H9 (cell line): ENCODE measurements around the gene HOXB8. TPM values are rescaled to one million over a fixed set of nuclear protein-coding genes. Genes with fewer than 3 reads are reported as not detected.

ENCODE experiments used
- DNase-seq: peaks from one replicate; pipeline ENCODE4 v3.0.0-alpha.2; 2017
- H2AFZ ChIP-seq: one replicate; pipeline ENCODE4 v1.6.1; 2013; ENCODE audit warnings: mild to moderate bottlenecking, low read length, control low read depth, moderate library complexity
- H2AK5ac ChIP-seq: 2 replicates; pipeline ENCODE4 v1.6.1; 2013; ENCODE audit warnings: low read length, control low read depth, mixed read lengths; ENCODE audit not compliant: insufficient read length
- H2BK120ac ChIP-seq: one replicate; pipeline ENCODE4 v1.6.1; 2013; ENCODE audit warnings: low read depth, mild to moderate bottlenecking, low read length, control low read depth, inconsistent platforms; ENCODE audit not compliant: poor library complexity, severe bottlenecking
- H2BK12ac ChIP-seq: 2 replicates; pipeline ENCODE4 v1.6.1; 2013; ENCODE audit warnings: low read length, control low read depth, mixed read lengths, low read depth; ENCODE audit not compliant: insufficient read length
- H2BK15ac ChIP-seq: 2 replicates; pipeline ENCODE4 v1.6.1; 2013; ENCODE audit warnings: low read depth, low read length, control low read depth
- H2BK20ac ChIP-seq: one replicate; pipeline ENCODE4 v1.6.1; 2013; ENCODE audit warnings: low read depth, mild to moderate bottlenecking, low read length, control low read depth, inconsistent platforms; ENCODE audit not compliant: poor library complexity, severe bottlenecking
- H2BK5ac ChIP-seq: 2 replicates; pipeline ENCODE4 v1.6.1; 2013; ENCODE audit warnings: low read length, control low read depth, mixed read lengths; ENCODE audit not compliant: insufficient read length
- H3K14ac ChIP-seq: 2 replicates; pipeline ENCODE4 v1.6.1; 2013; ENCODE audit warnings: low read length, control low read depth; ENCODE audit not compliant: insufficient read depth
- H3K18ac ChIP-seq: 2 replicates; pipeline ENCODE4 v1.6.1; 2013; ENCODE audit warnings: low read depth, mild to moderate bottlenecking, mixed read lengths, low read length, control low read depth; ENCODE audit not compliant: insufficient read length
- H3K23ac ChIP-seq: 2 replicates; pipeline ENCODE4 v1.6.1; 2013; ENCODE audit warnings: low read length, control low read depth, mixed read lengths, low read depth; ENCODE audit not compliant: insufficient read length
- H3K23me2 ChIP-seq: 2 replicates; pipeline ENCODE4 v1.6.1; 2013; ENCODE audit warnings: low read depth, mild to moderate bottlenecking, mixed read lengths, low read length, control low read depth; ENCODE audit not compliant: insufficient read length, poor library complexity, severe bottlenecking
- H3K27ac ChIP-seq: 2 replicates; pipeline ENCODE4 v1.5.1; 2013; ENCODE audit warnings: low read length, control low read depth, mixed read lengths, low read depth; ENCODE audit not compliant: insufficient read length
- H3K27me3 ChIP-seq: 2 replicates; pipeline ENCODE4 v1.6.1; 2013; ENCODE audit warnings: low read length, control low read depth, inconsistent platforms; ENCODE audit not compliant: insufficient read depth
- H3K4ac ChIP-seq: 2 replicates; pipeline ENCODE4 v1.6.1; 2013; ENCODE audit warnings: low read depth, mild to moderate bottlenecking, control low read depth, inconsistent platforms, low read length, moderate library complexity
- H3K4me1 ChIP-seq: 2 replicates; pipeline ENCODE4 v1.6.1; 2013; ENCODE audit warnings: low read length, control low read depth, inconsistent platforms; ENCODE audit not compliant: insufficient read depth
- H3K4me2 ChIP-seq: 2 replicates; pipeline ENCODE4 v1.6.1; 2013; ENCODE audit warnings: low read length, control low read depth, mixed read lengths; ENCODE audit not compliant: insufficient read length, insufficient read depth
- H3K56ac ChIP-seq: 2 replicates; pipeline ENCODE4 v1.6.1; 2013; ENCODE audit warnings: low read depth, mild to moderate bottlenecking, mixed read lengths, low read length, control low read depth; ENCODE audit not compliant: insufficient read length
- H3K79me1 ChIP-seq: 2 replicates; pipeline ENCODE4 v1.6.1; 2013; ENCODE audit warnings: low read depth, mild to moderate bottlenecking, moderate library complexity, low read length, control low read depth, inconsistent platforms; ENCODE audit not compliant: insufficient read depth, poor library complexity, severe bottlenecking
- H3K79me2 ChIP-seq: 2 replicates; pipeline ENCODE4 v1.6.1; 2013; ENCODE audit warnings: low read length, control low read depth, inconsistent platforms; ENCODE audit not compliant: insufficient read depth
- H3K9ac ChIP-seq: 2 replicates; pipeline ENCODE4 v1.6.1; 2013; ENCODE audit warnings: low read length, control low read depth, mixed read lengths; ENCODE audit not compliant: insufficient read length; ENCODE audit errors: extremely low read depth
- H3K9me3 ChIP-seq: one replicate; pipeline ENCODE4 v1.6.1; 2013; ENCODE audit warnings: low read depth, low read length, inconsistent platforms; ENCODE audit not compliant: control insufficient read depth
- H3T11ph ChIP-seq: one replicate; pipeline ENCODE4 v1.6.1; 2013; ENCODE audit warnings: mild to moderate bottlenecking, low read length, control low read depth, inconsistent platforms
- H4K20me1 ChIP-seq: one replicate; pipeline ENCODE4 v1.6.1; 2013; ENCODE audit not compliant: control insufficient read depth, insufficient read length, insufficient read depth
- H4K5ac ChIP-seq: 2 replicates; pipeline ENCODE4 v1.6.1; 2013; ENCODE audit warnings: low read depth, mild to moderate bottlenecking, mixed read lengths, low read length, control low read depth; ENCODE audit not compliant: insufficient read length
- H4K8ac ChIP-seq: replicated peaks from 2 replicates; pipeline ENCODE4 v1.6.1; 2013; ENCODE audit warnings: low read length, control low read depth, mixed read lengths, low read depth; ENCODE audit not compliant: insufficient read length
- H4K91ac ChIP-seq: 2 replicates; pipeline ENCODE4 v1.6.1; 2013; ENCODE audit warnings: low read depth, mild to moderate bottlenecking, moderate library complexity, mixed read lengths, low read length, control low read depth; ENCODE audit not compliant: insufficient read length
- H3K27ac Mint-ChIP-seq, 3 experiments: 2 replicates in 2 of 3; 3 replicates in 1 of 3; pipeline ENCODE4 v1.8.0; 2020 to 2021; ENCODE audit warnings: mixed read lengths in 3 of 3, mild to moderate bottlenecking in 1 of 3, moderate library complexity in 1 of 3
- H3K27me3 Mint-ChIP-seq: 2 replicates; pipeline ENCODE4 v1.8.0; 2021; ENCODE audit warnings: low read depth, mild to moderate bottlenecking, moderate library complexity, mixed read lengths
- H3K36me3 Mint-ChIP-seq, 3 experiments: 2 replicates in 2 of 3; 3 replicates in 1 of 3; pipeline ENCODE4 v1.8.0; 2020 to 2021; ENCODE audit warnings: low read depth in 3 of 3, mixed read lengths in 3 of 3; ENCODE audit not compliant: insufficient read depth in 1 of 3
- H3K4me1 Mint-ChIP-seq, 2 experiments: 2 replicates each; pipeline ENCODE4 v1.8.0; 2020; ENCODE audit warnings: mixed read lengths in 2 of 2
- H3K4me3 Mint-ChIP-seq, 2 experiments: 2 replicates in 1 of 2; 3 replicates in 1 of 2; pipeline ENCODE4 v1.8.0; 2020 to 2021; ENCODE audit warnings: mild to moderate bottlenecking in 2 of 2, mixed read lengths in 2 of 2, moderate library complexity in 1 of 2
- H3K9me3 Mint-ChIP-seq, 2 experiments: 2 replicates in 1 of 2; 3 replicates in 1 of 2; pipeline ENCODE4 v1.8.0; 2020; ENCODE audit warnings: mild to moderate bottlenecking in 2 of 2, mixed read lengths in 2 of 2, moderate library complexity in 1 of 2
- CTCF ChIP-seq: fragments of 200-600 bp; sonication (generic); conservative IDR thresholded peaks from 3 replicates; pipeline ENCODE4 v1.8.0; 2021; ENCODE audit warnings: antibody characterized with exemption, mild to moderate bottlenecking
- WGBS: extraction: QIAGEN DNeasy Blood & Tissue Kit; methylation state at CpG from one replicate; pipeline ENCODE4 v1.1.7; 2013; ENCODE audit warnings: missing lambda C conversion rate, low lambda C conversion rate, mixed read lengths; ENCODE audit not compliant: insufficient read length; ENCODE audit errors: extremely low coverage; 5-methylcytosine and 5-hydroxymethylcytosine counted together
- total RNA-seq: library from RNA; stranded (reverse); gene quantifications from 2 replicates; pipeline ENCODE4 v1.2.1, GENCODE V29; 2021

The HOXB8 gene
- total RNA-seq, 1 experiment from 2014 or later = not detected

- Histone ChIP-seq H2BK120ac (no peak overlapping the region), H3K23me2 (peaks cover 5% of the 10 kb centered on the region), H4K5ac (no peak overlapping the region), H4K20me1 (no peaks in the 10 kb centered on the region), H2BK15ac (no peak overlapping the region), H4K91ac (no peak overlapping the region), H3K27ac (no peak overlapping the region), H3K18ac (no peak overlapping the region), H3K9ac (no peak overlapping the region), H3K23ac (no peak overlapping the region), H3K4me2 (no peak overlapping the region), H3K9me3 (no peaks in the 10 kb centered on the region), H3K4me1 (no peaks in the 10 kb centered on the region), H3K79me1 (no peaks in the 10 kb centered on the region), H2BK12ac (no peak overlapping the region), H2BK5ac (no peak overlapping the region), H3T11ph (no peak overlapping the region), H3K14ac (no peak overlapping the region), H3K79me2 (no peaks in the 10 kb centered on the region), H2AK5ac (no peak overlapping the region), H2AFZ (no peak overlapping the region), H3K27me3 (peaks cover 98% of the 10 kb centered on the region), H2BK20ac (no peak overlapping the region), H4K8ac (no peak overlapping the region), H3K56ac (no peak overlapping the region), H3K4ac (no peak overlapping the region)
- WGBS = no CpG with 5 or more reads among the region's 6 CpGs
- H3K36me3 Mint-ChIP-seq = peaks cover 0 to 2% (median 0%) of the 10 kb centered on the region in 3 experiments; a peak in 1 of 7 replicates
- H3K9me3 Mint-ChIP-seq = peaks cover 3 to 24% of the 10 kb centered on the region in 2 experiments; a peak in 3 of 5 replicates
- no peak for TF ChIP-seq CTCF
- H3K4me3 Mint-ChIP-seq = no peak overlapping the region
- H3K4me1 Mint-ChIP-seq = peaks cover 3 to 17% of the 10 kb centered on the region in 2 experiments; a peak in 3 of 4 replicates
- DNase-seq = no peak
- H3K27ac Mint-ChIP-seq = no peak overlapping the region
- peaks cover 100% of the 10 kb centered on the region for H3K27me3 Mint-ChIP-seq
These were observed 5.5 kb upstream of the HOXB8 start for GRCh38 chr17:48620461-48621139.
